HL-60/S4 (cell line): Measurements from ENCODE around the gene YAF2.

ENCODE experiments used
- in situ Hi-C: fragments of 300-500 bp; cut with MboI; formaldehyde crosslinking; loops from 2 replicates; pipeline ENCODE4 v1.14.3; 2022; ENCODE audit warnings: low sequenced_read_pairs

The YAF2 gene

GRCh38 chr12:42238240-42239140 lies at the start of gene YAF2:
TSS of gene YAF2 (minus strand) at chr12:42238248. CDS start at chr12:42238180, 68 bp downstream.
- in situ Hi-C loops = no loop called here

DNA sequence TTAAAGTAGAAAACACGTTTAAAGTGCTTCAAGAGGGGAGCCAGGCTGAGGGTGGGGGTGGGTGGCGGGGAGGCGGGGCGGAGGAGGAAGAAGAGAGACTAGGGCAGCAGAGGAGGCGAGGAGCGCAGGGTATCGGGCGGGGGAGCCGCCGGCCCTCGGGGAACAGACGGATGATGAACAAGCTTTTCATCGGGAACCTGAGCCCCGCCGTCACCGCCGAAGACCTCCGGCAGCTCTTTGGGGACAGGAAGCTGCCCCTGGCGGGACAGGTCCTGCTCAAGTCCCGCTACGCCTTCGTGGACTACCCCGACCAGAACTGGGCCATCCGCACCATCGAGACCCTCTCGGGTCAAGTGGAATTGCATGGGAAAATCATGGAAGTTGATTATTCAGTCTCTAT lies 48.7 kb upstream of the YAF2 start:
- in situ Hi-C loops = no loop called here

GRCh38 chr12:42285431-42285830 lies 47.4 kb upstream of the YAF2 start:
- in situ Hi-C loops = no loop called here

DNA sequence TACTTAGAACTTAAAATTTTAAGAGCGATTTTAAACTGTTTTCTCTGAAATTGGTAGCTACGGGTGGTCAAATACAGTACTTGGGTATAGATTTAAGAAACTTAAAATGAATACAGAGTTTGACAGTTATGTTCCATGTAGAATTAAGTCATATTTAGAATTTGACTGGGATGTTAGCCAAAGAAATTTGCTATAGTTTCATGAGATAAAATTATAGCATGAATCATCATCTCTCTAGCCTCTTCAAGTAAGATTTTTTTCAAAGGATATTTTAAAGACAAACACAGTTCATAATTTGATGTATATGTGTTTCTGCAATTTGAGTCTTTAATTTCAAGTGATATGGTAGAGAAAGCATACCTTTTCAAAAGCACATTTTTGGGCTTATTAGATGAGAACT lies 46.8 kb upstream of the YAF2 start:
- in situ Hi-C loops = no loop called here

- in situ Hi-C loops = no loop called here
Measured at GRCh38 chr12:42284157-42284556, 46.1 kb upstream of the YAF2 start.

DNA sequence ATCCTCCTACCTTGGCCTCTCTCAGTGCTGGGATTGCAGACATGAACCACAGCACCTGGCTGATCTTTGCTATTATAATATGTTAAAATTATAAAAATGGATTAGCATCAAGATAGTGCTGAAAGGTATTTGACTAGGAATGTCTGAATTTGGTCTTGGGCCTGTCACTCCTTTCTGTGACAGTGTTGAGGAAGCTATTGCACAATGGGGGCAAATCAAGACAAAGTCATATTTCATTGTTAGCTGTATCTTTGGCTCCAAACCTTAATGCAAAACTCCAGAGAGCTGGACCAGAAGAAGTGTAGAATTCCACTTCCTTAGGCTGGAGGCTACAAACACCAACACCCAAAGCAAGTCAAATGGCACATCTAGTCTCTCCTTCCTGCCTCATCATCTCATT lies 45.7 kb upstream of the YAF2 start:
- in situ Hi-C loops = no loop called here

- in situ Hi-C loops = no loop called here
Measured at GRCh38 chr12:42282294-42282693, 44.2 kb upstream of the YAF2 start.

GRCh38 chr12:42281844-42282243 lies 43.8 kb upstream of the YAF2 start:
- in situ Hi-C loops = no loop called here

DNA sequence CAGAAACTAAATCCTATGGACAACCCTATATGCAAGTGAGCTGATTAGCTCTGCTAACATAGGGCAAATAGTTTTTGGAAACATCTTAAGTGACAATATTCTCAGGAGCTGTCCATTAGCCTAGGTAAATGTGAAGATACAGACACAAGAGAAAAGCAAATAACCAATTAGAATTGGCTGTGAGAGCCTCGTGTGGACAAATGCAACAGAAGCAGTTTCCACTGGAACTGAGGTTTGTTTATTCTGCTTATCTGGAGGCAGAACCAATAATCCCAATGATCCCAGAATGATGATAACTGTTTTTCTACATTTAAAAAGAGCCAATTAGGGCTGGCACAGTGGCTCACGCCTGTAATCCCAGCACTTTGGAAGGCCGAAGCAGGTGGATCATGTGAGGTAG lies 43.2 kb upstream of the YAF2 start:
- in situ Hi-C loops = no loop called here

DNA sequence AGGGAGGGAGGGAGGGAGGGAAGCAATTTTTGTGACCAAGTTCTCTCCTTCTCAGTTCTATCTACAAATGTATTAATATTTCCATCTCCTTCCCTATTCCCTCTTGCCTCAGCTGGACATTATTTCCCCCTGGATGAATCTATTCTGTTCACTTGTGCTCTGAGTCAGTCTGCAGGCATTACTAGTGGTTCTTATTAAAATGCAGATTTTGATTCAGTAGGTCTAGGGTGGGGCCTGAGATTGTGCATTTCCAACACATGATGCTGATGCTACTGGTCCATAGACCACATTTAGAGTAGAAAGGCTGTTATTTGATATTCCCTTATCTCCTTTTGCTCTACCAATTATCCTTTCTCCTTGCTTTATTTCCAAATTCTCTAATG lies 40.1 kb upstream of the YAF2 start:
- in situ Hi-C loops = no loop called here

GRCh38 chr12:42277396-42278127 lies 39.5 kb upstream of the YAF2 start:
- in situ Hi-C loops = no loop called here

DNA sequence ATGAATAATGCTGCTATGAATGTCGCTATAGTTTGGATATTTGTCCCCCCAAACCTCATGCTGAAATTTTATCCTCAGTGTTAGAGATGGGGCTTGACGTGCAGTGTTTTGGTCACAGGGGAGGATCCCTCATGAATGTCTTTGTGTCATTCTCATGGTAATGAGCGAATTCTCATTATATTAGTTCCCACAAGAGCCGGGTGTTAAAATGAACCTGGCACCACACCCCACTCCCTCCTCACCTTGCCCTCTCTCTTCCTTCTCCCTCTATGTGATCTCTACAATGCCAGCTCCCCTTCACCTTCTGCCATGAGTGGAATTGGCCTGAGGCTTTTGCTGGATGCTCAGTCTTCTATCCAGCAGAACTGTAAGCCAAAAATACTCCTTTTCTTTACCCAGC lies 37.5 kb upstream of the YAF2 start:
- in situ Hi-C loops = no loop called here

GRCh38 chr12:42273706-42274105 lies 35.7 kb upstream of the YAF2 start:
- in situ Hi-C loops = no loop called here

DNA sequence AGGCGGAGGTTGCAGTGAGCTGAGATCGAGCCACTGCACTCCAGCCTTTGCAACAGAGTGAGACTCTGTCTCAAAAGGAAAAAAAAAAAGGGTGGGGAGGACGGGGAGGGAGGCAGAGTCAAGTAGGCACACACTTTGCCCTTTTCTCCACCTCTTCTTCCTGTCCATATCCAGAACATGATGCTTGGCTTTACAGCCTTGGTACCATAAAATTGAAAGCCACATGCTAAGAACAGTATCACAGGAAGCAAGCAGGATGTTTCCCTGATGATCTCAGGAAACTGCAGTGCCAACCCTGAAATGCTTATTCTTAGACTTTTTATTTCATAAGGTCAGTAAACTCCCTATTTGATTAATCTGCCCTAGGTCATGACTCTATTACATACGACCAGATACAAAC lies 32.5 kb upstream of the YAF2 start:
- in situ Hi-C loops = no loop called here

GRCh38 chr12:42267413-42268190 lies 29.6 kb upstream of the YAF2 start:
- in situ Hi-C loops = no loop called here

- in situ Hi-C loops = no loop called here
Measured at GRCh38 chr12:42266579-42267230, 28.7 kb upstream of the YAF2 start.

DNA sequence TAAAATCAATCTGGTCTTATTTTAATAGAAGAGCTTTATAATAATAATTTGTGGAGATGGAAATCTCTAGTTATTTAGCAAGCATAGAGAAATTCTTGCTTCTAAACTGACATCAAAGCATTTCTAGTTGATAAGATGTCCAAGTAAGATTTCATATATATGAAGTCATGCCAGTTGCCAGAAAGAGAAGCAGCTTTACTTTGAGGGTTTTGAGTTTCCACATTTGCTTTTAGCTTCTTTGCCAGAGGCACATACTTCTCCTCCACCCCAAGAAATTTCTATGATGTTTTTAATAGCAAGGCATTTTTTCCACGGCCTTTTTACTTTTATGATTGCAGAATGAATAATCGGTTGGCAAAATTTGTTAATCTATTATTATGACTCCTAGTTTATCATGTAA lies 24.2 kb upstream of the YAF2 start:
- in situ Hi-C loops = no loop called here

DNA sequence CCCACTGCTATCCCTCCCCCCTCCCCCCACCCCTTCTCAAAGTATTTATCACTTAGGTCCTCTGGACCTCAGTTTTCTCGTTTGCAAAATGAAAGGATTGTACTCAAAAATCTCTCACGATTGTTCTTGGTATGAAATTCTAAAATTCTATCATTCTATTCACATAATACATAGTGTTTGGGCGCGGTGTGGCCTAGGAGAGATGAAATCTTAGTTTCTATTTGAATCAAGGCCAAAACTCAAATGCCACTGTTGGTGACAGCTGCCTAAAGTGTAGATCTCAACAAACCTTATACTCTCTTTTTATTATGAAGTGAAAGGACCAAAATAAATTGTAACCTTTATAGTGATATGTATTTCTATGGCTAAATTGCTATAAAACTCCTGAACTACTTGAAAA lies 23.7 kb upstream of the YAF2 start:
- in situ Hi-C loops = no loop called here

DNA sequence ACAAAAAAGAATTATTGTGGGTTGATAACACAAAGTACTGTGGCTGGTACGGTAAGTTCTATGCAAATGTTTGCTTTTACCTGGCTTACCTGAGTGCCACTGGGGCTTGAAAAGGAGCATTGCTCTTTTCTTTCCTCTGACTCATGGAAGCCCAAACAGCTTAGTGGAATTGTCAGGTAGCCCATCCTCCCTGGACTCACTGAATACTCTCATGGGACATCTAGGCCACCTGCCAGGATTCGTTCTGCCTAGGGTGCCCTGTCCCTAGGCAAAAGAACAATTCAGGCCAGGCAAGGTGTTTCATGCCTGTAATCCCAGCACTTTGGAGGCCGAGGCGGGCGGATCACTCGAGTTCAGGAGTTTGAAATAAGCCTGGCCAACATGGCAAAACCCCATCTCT lies 22.5 kb upstream of the YAF2 start:
- in situ Hi-C loops = no loop called here

DNA sequence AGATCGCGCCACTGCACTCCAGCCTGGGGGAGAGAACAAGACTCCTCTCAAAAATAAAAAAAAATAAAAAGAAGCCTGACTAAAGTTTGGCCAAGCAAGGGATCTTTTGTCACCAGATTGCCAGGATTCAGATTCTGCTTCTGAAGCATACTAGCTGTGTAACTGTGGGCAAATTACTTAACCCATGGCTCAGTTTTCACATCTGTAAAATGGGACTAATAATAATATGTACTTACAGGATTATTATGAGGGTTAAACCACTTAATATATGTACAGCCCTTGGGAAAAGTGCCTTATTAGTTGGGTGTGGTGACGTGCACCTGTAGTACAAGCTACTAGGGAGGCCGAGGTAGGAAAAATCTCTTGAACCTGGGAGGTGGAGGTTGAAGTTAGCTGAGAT lies 21.7 kb upstream of the YAF2 start:
- in situ Hi-C loops = no loop called here

- in situ Hi-C loops = no loop called here
Measured at GRCh38 chr12:42255866-42256261, 17.8 kb upstream of the YAF2 start.
